ENCODE data around the gene ASTL.

The ASTL gene

GRCh38 chr2:96131813-96132745, 6.2 kb downstream of the ASTL start:
- TF ChIP-seq EZH2phosphoT487 (conservative IDR thresholded peaks at IDR 0.05; ENCODE audit: low read length), result no peak
- TF ChIP-seq, protein P1, sequence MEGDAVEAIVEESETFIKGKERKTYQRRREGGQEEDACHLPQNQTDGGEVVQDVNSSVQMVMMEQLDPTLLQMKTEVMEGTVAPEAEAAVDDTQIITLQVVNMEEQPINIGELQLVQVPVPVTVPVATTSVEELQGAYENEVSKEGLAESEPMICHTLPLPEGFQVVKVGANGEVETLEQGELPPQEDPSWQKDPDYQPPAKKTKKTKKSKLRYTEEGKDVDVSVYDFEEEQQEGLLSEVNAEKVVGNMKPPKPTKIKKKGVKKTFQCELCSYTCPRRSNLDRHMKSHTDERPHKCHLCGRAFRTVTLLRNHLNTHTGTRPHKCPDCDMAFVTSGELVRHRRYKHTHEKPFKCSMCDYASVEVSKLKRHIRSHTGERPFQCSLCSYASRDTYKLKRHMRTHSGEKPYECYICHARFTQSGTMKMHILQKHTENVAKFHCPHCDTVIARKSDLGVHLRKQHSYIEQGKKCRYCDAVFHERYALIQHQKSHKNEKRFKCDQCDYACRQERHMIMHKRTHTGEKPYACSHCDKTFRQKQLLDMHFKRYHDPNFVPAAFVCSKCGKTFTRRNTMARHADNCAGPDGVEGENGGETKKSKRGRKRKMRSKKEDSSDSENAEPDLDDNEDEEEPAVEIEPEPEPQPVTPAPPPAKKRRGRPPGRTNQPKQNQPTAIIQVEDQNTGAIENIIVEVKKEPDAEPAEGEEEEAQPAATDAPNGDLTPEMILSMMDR (IDR thresholded peaks at IDR 0.05; ENCODE audit: insufficient read depth, low read length, poor library complexity, severe bottlenecking), result no peak
- H3K27ac ChIP-seq (ENCODE audit: low read depth, low read length), result no peak overlapping the region
- no peaks in the 10 kb centered on the region for H3K79me2 ChIP-seq (ENCODE audit: insufficient read depth, low read length)
- H2AFZ ChIP-seq (ENCODE audit: low read depth, low read length, severe bottlenecking), result no peak overlapping the region
- no peaks in the 10 kb centered on the region for H3K9me2 ChIP-seq (replicated peaks; ENCODE audit: insufficient read depth, low read length)
- H4K20me1 ChIP-seq (ENCODE audit: low read depth, low read length), result no peaks in the 10 kb centered on the region
- no peaks in the 10 kb centered on the region for H3K9me3 ChIP-seq (ENCODE audit: insufficient read depth, low read length)
- H3K9ac ChIP-seq (ENCODE audit: low read length), result no peak overlapping the region
- H3K27me3 ChIP-seq (ENCODE audit: low read length), result no peaks in the 10 kb centered on the region
- no peaks in the 10 kb centered on the region for H3F3A ChIP-seq (ENCODE audit: insufficient read depth)
- H3K36me3 ChIP-seq (ENCODE audit: low read length), result no peaks in the 10 kb centered on the region
- no peak overlapping the region for H3K4me2 ChIP-seq (ENCODE audit: low read depth, low read length, poor library complexity, severe bottlenecking)
- H3K4me3 ChIP-seq (ENCODE audit: insufficient read depth, low read length, poor library complexity, severe bottlenecking), result no peak overlapping the region

- Histone ChIP-seq H3K9ac (ENCODE audit: low read length) (no peak overlapping the region), H2AFZ (ENCODE audit: low read depth, low read length, severe bottlenecking) (no peak overlapping the region), H3K4me2 (ENCODE audit: low read depth, low read length, poor library complexity, severe bottlenecking) (no peak overlapping the region)
These were observed 7.0 kb downstream of the ASTL start for GRCh38 chr2:96131152-96131812.

GRCh38 chr2:96130483-96130882, 7.8 kb downstream of the ASTL start:
- no peak overlapping the region for H3K4me3 ChIP-seq (ENCODE audit: insufficient read depth, low read length, poor library complexity, severe bottlenecking)

More at GRCh38 chr2:96131152-96131812, 7.0 kb downstream of the ASTL start:
- H3K27ac ChIP-seq (ENCODE audit: low read depth, low read length), result no peak overlapping the region
- H3K9me2 ChIP-seq (replicated peaks; ENCODE audit: insufficient read depth, low read length), result no peaks in the 10 kb centered on the region
- H3K36me3 ChIP-seq (ENCODE audit: low read length), result no peaks in the 10 kb centered on the region
- H3F3A ChIP-seq (ENCODE audit: insufficient read depth), result no peaks in the 10 kb centered on the region
- H4K20me1 ChIP-seq (ENCODE audit: low read depth, low read length), result no peaks in the 10 kb centered on the region
- no peaks in the 10 kb centered on the region for H3K9me3 ChIP-seq (ENCODE audit: insufficient read depth, low read length)
- TF ChIP-seq, protein P1 (IDR thresholded peaks at IDR 0.05; ENCODE audit: insufficient read depth, low read length, poor library complexity, severe bottlenecking), result no peak
- TF ChIP-seq EZH2phosphoT487 (conservative IDR thresholded peaks at IDR 0.05; ENCODE audit: low read length), result no peak
- H3K27me3 ChIP-seq (ENCODE audit: low read length), result no peaks in the 10 kb centered on the region
- no peak overlapping the region for H3K4me3 ChIP-seq (ENCODE audit: insufficient read depth, low read length, poor library complexity, severe bottlenecking)
- H3K79me2 ChIP-seq (ENCODE audit: insufficient read depth, low read length), result no peaks in the 10 kb centered on the region

More at GRCh38 chr2:96130483-96130882, 7.8 kb downstream of the ASTL start:
- Histone ChIP-seq H3K9ac (ENCODE audit: low read length) (no peak overlapping the region), H4K20me1 (ENCODE audit: low read depth, low read length) (no peaks in the 10 kb centered on the region), H3F3A (ENCODE audit: insufficient read depth) (no peaks in the 10 kb centered on the region), H3K27ac (ENCODE audit: low read depth, low read length) (no peak overlapping the region), H3K27me3 (ENCODE audit: low read length) (no peaks in the 10 kb centered on the region), H3K36me3 (ENCODE audit: low read length) (no peaks in the 10 kb centered on the region), H3K79me2 (ENCODE audit: insufficient read depth, low read length) (no peaks in the 10 kb centered on the region), H3K9me2 (replicated peaks; ENCODE audit: insufficient read depth, low read length) (no peaks in the 10 kb centered on the region), H2AFZ (ENCODE audit: low read depth, low read length, severe bottlenecking) (no peak overlapping the region), H3K4me2 (ENCODE audit: low read depth, low read length, poor library complexity, severe bottlenecking) (no peak overlapping the region), H3K9me3 (ENCODE audit: insufficient read depth, low read length) (no peaks in the 10 kb centered on the region)
- TF ChIP-seq, protein P1 (IDR thresholded peaks at IDR 0.05; ENCODE audit: insufficient read depth, low read length, poor library complexity, severe bottlenecking), result no peak
- TF ChIP-seq EZH2phosphoT487 (conservative IDR thresholded peaks at IDR 0.05; ENCODE audit: low read length), result no peak
